Fibroblast of mammary gland (primary cell): ENCODE measurements around the gene GARNL3.

Experiments used
- DNase-seq: peaks from one replicate; pipeline ENCODE4 v3.0.0-alpha.2; 2010; ENCODE audit warnings: low read depth
- H3K4me3 ChIP-seq: 2 replicates; pipeline ENCODE4 v1.5.1; 2011; ENCODE audit warnings: low read depth, mild to moderate bottlenecking, low read length, moderate library complexity; ENCODE audit not compliant: control insufficient read depth
- TF ChIP-seq, protein P1 (sequence below): conservative IDR thresholded peaks from 2 replicates; pipeline ENCODE4 v1.5.1; 2011; ENCODE audit warnings: low read depth, low read length, inconsistent platforms; ENCODE audit not compliant: control insufficient read depth, insufficient read depth

GARNL3 gene

DNA sequence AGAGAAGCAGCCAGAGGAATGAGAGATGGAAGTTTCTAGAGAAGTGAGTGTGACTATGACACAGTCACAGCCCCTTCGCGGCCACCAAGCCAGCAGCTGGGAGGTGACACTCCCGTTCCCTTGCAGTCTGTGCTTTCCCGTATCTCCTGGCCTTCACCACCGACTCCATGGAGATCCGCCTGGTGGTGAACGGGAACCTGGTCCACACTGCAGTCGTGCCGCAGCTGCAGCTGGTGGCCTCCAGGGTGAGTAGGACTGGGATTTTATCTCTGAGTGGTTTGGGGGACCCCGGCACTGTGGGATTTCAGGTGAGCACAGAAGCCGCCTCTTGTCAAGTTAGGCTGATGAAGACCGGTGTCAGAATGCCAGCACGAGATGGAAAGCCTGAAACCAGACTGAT, 120.3 kb downstream of the GARNL3 start:
- DNase-seq, result no peak
- TF ChIP-seq, protein P1, sequence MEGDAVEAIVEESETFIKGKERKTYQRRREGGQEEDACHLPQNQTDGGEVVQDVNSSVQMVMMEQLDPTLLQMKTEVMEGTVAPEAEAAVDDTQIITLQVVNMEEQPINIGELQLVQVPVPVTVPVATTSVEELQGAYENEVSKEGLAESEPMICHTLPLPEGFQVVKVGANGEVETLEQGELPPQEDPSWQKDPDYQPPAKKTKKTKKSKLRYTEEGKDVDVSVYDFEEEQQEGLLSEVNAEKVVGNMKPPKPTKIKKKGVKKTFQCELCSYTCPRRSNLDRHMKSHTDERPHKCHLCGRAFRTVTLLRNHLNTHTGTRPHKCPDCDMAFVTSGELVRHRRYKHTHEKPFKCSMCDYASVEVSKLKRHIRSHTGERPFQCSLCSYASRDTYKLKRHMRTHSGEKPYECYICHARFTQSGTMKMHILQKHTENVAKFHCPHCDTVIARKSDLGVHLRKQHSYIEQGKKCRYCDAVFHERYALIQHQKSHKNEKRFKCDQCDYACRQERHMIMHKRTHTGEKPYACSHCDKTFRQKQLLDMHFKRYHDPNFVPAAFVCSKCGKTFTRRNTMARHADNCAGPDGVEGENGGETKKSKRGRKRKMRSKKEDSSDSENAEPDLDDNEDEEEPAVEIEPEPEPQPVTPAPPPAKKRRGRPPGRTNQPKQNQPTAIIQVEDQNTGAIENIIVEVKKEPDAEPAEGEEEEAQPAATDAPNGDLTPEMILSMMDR, result no peak
- H3K4me3 ChIP-seq, result no peak overlapping the region

DNA sequence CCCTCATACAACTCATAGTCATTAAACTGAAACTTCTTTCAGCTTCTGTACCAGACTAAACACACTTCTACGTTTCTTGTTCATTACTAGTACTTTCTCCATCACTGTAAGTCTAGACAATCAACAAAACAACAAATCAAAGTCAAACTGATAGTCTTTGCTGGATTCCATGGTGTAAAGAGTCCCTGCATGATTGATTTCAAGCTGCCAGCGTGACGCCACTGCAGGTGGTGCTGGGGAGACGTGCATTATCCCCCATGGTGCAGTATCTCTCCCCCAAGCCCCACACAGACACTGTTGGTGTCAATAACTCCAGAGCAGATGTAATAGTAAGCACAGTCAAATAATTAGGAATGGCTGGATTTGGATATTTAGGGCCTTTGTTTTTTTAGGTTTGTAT, 121.7 kb downstream of the GARNL3 start:
- no peak for DNase-seq

DNA sequence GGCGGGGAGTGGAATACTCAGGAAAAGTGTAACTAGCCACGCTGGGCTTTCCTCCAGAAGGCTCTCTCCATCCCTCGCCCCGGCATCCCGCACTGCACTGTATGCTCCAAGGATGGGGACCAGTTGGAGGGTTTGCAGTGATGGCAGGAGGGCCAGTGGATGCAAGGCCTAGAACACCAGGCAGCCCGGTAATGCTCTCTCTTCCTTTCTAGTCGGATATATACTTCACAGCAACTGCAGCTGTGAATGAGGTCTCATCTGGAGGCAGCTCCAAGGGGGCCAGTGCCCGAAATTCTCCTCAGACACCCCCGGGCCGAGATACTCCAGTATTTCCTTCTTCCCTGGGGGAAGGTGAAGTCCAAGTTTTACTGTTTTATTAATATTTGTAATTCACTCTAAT, 122.4 kb downstream of the GARNL3 start:
- no peak for DNase-seq
- TF ChIP-seq, protein P1, result no peak
- H3K4me3 ChIP-seq, result no peak overlapping the region

More for the DNA sequence above, 121.7 kb downstream of the GARNL3 start:
- no peak overlapping the region for H3K4me3 ChIP-seq
- TF ChIP-seq, protein P1, result no peak

DNA sequence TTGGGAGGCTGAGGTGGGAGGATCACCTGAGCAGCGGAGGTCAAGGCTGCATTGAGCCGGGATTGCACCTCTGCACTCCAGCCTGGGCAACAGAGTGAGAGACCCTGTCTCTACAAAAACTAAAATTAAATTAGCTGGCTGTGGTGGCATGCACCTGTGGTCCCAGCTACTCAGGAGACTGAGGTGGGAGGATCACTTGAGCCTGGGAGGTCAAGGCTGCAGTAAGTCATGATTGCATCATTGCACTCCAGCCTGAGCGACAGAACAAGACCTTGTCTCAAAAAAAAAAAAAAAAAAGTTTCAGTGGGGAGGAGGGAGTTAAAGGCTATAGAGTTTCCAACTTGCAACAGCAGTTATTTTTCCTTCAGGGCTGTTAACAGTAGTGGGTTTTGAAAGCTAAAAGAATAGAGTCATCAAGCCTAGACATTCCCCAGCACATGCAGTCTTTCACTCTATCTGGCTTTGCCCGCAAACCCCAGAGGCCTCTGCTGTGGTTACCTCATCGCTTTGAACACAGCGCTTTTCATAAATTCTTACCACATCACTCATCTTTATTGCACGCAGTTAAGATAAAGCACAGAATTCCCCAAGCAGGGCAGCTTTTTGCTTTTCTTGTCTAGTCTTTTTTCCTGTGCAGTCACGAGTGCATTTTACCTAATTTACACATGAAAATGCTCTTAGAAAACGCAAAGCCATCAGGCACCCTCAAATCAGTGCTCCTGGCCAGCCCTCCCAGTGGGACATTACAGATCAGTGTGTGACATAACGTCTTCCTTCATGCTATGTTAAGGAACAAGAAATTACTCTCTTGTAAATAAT, 123.7 kb downstream of the GARNL3 start:
- DNase-seq, result peak; percentile 96
- TF ChIP-seq, protein P1, result no peak
- H3K4me3 ChIP-seq, result no peak overlapping the region

DNA sequence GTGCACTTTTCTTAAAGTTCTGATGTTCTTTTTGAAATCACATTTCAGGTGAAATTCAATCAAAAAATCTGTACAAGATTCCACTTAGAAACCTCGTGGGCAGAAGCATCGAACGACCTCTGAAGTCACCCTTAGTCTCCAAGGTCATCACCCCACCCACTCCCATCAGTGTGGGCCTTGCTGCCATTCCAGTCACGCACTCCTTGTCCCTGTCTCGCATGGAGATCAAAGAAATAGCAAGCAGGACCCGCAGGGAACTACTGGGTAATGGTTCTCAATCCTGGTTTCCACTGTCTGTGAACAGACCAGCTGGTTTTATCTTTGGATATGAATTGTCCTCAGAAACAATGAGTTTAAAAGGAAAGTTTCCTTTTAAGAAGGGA, 124.3 kb downstream of the GARNL3 start:
- H3K4me3 ChIP-seq, result no peak overlapping the region
- TF ChIP-seq, protein P1, result no peak
- DNase-seq, result no peak

DNA sequence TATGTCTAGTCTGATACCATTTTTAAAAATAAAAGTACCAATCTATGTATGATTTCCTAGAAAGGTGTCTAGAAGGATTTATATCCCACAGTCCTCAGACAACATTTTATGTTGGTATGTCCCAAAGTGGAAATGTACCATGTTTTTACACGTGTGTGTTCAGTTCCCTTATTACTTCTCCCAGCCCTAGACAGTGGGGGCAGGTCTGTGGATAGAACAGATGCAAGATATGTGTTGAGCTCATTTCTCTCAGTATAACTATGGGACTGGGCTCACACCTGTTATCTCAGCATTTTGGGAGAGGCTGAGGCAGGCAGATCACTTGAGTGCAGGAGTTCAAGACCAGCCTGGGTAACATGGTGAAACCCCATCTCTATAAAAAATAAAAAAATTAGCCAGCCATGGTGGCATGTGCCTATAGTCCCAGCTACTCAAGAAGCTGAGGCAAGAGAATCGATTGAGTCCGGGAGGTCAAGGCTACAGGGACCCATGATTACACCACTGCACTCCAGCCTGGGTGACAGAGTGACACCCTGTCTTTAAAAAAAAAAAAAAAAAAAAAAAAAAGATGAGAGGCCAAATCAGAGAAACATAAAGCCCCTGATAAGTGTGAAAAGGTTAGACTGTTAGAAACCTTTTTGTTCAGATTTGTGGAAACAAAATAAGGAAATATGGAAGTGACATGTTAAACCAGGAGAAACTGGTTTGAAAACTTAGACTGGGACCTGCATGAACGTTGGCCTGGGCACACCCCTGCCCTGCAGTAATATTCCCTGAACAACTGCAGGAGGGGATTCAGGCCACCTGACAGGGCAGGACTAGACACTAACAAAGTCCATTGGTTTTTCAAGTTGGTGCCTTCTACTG, 125.0 kb downstream of the GARNL3 start:
- DNase-seq, result no peak
- no peak overlapping the region for H3K4me3 ChIP-seq
- TF ChIP-seq, protein P1, result no peak
